ENCODE results near the gene ATM. TPM values are rescaled to one million over a fixed set of nuclear protein-coding genes. Genes with fewer than 3 reads are reported as not detected.

The ATM gene
- total RNA-seq, 2 experiments from 2014 or later: 65.6 to 65.7 TPM

DNA sequence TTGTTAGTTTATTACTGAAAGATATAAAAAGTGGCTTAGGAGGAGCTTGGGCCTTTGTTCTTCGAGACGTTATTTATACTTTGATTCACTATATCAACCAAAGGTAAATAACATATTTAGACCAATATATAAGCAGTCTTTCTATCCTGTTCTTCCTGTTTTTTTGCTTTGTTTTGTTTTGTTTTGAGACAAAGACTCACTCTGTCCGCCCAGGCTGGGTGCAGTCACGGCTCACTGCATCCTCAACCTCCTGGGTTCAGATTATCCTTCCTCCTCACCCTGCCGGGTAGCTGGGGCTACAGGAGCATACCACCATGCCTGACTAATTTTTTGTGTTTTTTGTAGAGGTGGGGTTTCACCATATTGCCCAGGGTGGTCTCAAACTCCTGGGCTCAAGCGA, 66.8 kb downstream of the ATM start:
- Mint-ChIP-seq H3K27ac (no peak overlapping the region), H3K4me3 (no peak overlapping the region), H3K4me1 (peaks cover 25% of the 10 kb centered on the region), H3K9me3 (no peaks in the 10 kb centered on the region), H3K36me3 (peaks cover 32% of the 10 kb centered on the region), H3K27me3 (no peaks in the 10 kb centered on the region)
- no peak for DNase-seq

DNA sequence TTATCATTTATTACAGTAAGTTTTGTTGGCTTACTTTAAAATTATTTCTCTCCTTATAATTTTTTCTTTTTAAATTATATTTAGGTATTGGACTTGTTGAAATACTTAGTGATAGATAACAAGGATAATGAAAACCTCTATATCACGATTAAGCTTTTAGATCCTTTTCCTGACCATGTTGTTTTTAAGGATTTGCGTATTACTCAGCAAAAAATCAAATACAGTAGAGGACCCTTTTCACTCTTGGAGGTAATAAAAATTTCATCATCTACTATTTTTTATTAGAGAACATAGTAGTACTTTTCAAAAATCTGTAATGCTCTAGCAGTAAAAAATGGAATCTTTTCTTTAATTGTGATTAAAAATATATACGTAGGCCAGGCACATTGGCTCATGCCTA, 70.4 kb downstream of the ATM start:
- Mint-ChIP-seq H3K4me1 (peaks cover 20% of the 10 kb centered on the region), H3K27ac (no peak overlapping the region), H3K4me3 (no peak overlapping the region), H3K27me3 (no peaks in the 10 kb centered on the region), H3K36me3 (peaks cover 19% of the 10 kb centered on the region), H3K9me3 (no peaks in the 10 kb centered on the region)
- DNase-seq: no peak

DNA sequence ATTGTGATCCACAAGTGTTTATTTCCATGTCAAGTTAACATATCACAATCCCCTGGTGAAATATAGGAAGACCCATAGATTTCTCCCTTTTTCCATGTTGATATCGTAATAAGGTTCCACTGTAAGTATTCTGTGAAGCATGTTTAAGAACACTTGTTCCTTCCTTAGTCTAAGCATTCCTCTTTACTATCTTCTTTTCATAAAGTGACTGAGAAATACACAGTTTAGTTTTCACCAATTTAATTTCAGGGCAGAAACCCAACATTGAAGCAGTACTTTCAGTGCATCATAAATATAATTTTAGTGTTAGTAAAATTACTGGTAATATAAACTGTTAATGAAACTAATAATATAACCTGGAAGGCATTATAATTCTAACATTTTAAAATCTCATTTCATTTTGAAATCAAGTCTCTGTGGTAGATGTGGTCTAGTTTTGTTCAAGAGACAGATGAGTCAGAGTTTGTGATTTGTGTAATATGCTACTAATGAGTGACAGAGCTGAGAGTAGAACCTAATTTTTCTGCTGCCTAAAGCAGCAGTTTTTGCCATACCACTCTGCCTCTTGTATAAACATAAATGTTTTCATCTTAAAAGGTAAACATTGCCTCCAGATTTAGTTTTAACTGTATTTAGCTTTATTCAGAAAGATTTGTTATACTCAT, 79.4 kb downstream of the ATM start:
- peaks cover 36% of the 10 kb centered on the region for H3K36me3 Mint-ChIP-seq
- no peak overlapping the region for H3K4me3 Mint-ChIP-seq
- no peaks in the 10 kb centered on the region for H3K27me3 Mint-ChIP-seq
- DNase-seq: no peak
- H3K9me3 Mint-ChIP-seq: no peaks in the 10 kb centered on the region
- H3K4me1 Mint-ChIP-seq: peaks cover 41% of the 10 kb centered on the region
- H3K27ac Mint-ChIP-seq: peak overlapping the region; percentile 52

DNA sequence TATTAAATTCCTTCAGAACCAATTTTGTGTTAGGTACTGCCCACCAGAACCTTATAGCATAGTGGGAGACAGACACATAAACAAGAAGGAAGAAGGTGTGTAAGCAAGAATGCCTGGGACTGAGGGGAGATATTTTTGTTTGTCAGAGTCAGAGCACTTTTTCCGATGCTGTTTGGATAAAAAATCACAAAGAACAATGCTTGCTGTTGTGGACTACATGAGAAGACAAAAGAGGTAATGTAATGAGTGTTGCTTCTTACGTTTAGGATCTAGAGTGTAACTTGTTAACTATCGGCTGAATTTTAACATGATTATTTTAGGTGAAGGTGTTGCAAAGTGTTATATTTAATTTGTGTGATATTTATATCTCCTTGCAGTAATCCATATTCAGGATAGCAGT, 84.9 kb downstream of the ATM start:
- H3K9me3 Mint-ChIP-seq: no peaks in the 10 kb centered on the region
- DNase-seq: no peak
- H3K36me3 Mint-ChIP-seq: peaks cover 29% of the 10 kb centered on the region
- peaks cover 37% of the 10 kb centered on the region for H3K4me1 Mint-ChIP-seq
- H3K27ac Mint-ChIP-seq: no peak overlapping the region
- no peak overlapping the region for H3K4me3 Mint-ChIP-seq
- H3K27me3 Mint-ChIP-seq: no peaks in the 10 kb centered on the region

DNA sequence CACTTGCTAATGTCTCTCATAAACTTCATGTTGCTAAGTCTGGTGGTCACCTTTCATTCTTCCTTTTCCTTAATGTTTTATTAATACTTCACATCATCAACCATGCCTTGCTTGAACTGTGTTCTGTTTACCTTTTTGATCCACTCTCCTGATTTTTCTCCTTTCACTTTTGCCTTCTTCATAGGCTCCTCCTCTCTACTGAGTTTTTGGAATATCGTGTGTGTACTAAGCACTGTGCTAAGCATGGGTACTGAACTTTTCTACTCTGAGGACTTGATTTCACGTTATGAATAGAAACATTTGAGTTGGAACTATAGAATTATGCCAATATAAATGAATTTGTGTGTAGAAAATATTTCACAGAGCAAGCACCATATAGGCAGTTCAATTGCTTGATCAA, 90.6 kb downstream of the ATM start:
- Mint-ChIP-seq H3K27me3 (no peaks in the 10 kb centered on the region), H3K36me3 (peaks cover 30% of the 10 kb centered on the region), H3K9me3 (no peaks in the 10 kb centered on the region), H3K4me1 (peaks cover 18% of the 10 kb centered on the region), H3K4me3 (no peak overlapping the region), H3K27ac (peak overlapping the region; percentile 49)
- no peak for DNase-seq

DNA sequence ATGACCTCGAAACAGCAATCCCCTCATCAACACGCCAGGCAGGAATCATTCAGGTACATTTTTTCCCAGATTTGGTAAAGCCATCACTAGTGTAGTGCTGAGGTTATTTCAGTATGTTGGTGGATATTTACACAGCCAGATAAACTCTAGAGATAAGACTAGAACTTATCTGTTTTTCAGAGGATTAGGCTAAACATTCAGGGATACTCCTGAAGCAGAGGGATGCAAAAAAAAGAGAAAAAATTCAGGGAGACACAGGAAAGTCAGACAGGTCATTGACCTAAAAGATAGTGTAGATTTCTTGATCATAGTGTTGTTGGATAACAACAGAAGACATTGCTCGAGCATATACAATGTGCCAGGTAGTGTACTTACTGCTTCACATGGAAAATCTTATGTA, 93.2 kb downstream of the ATM start:
- Mint-ChIP-seq H3K36me3 (peaks cover 26% of the 10 kb centered on the region), H3K27me3 (no peaks in the 10 kb centered on the region), H3K9me3 (no peaks in the 10 kb centered on the region), H3K27ac (peak overlapping the region; percentile 4), H3K4me3 (no peak overlapping the region), H3K4me1 (peaks cover 17% of the 10 kb centered on the region)
- no peak for DNase-seq

DNA sequence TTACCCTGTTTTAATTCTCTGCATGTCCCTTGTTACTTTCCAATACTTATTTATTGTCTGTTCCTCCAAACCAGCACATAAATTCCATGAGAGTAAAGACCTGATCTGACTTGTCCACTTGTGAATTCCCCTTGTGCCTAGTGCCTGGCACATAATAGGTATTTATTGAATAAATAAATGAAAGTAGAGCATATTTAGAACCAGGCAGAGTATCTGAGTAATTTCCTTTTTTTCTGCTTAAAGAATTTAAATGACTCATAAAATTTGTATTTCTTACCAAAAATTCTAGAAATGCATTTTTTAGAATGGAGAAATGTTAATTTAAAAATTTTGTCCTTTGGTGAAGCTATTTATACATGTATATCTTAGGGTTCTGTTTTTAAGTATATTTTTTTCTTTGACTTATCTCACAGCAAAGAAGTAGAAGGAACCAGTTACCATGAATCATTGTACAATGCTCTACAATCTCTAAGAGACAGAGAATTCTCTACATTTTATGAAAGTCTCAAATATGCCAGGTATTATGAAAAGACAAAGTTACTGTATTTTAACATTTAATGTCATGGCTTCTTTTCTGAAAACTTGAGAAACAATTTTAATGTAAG, 96.8 kb downstream of the ATM start:
- Mint-ChIP-seq H3K27me3 (no peaks in the 10 kb centered on the region), H3K4me1 (peaks cover 18% of the 10 kb centered on the region), H3K27ac (peak overlapping the region; percentile 75), H3K36me3 (peaks cover 25% of the 10 kb centered on the region), H3K9me3 (no peaks in the 10 kb centered on the region), H3K4me3 (no peak overlapping the region)
- no peak for DNase-seq

DNA sequence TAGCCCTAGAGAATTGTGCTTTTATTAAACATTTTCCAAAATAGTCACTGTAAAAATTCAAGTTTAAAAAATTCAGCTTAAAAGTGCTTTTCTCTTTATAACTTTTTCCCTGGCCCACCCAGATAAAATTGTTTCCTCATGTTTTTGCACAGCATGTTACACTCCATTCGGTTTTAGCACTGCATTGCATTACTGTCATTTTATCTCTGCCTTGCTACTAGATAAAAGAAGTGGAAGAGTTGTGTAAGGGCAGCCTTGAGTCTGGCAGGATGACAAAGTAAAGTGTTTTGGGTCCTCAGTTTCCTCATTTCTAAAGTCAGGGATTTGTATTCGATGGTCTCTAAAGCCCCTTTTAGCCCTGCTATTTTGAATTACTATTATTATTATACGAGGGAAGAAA, 99.8 kb downstream of the ATM start:
- Mint-ChIP-seq H3K9me3 (no peaks in the 10 kb centered on the region), H3K27me3 (no peaks in the 10 kb centered on the region), H3K4me1 (peaks cover 20% of the 10 kb centered on the region), H3K27ac (peak overlapping the region; percentile 56), H3K36me3 (peaks cover 20% of the 10 kb centered on the region), H3K4me3 (no peak overlapping the region)
- no peak for DNase-seq

DNA sequence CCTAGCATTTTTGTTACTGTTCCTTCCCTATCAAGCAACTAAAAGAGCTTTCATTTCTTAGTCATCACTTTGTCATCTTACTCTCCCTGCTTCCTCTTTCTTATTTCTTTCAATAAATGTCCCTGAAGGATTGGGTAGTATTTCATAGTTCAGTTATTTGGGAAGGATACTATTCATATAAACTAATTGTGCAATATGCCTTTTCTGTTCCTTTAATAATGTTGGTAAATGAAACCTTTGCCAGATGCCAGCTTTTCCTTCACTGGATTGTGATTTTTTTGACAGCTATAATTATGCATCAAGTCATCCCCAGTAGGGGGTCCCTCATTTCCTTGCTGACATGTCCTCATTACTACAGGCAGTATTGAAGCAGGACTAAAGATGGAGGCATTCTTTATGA, 101.7 kb downstream of the ATM start:
- H3K27me3 Mint-ChIP-seq: no peaks in the 10 kb centered on the region
- H3K9me3 Mint-ChIP-seq: no peaks in the 10 kb centered on the region
- peaks cover 15% of the 10 kb centered on the region for H3K4me1 Mint-ChIP-seq
- peak overlapping the region; percentile 43 for H3K27ac Mint-ChIP-seq
- H3K4me3 Mint-ChIP-seq: no peak overlapping the region
- no peak for DNase-seq
- peaks cover 17% of the 10 kb centered on the region for H3K36me3 Mint-ChIP-seq

DNA sequence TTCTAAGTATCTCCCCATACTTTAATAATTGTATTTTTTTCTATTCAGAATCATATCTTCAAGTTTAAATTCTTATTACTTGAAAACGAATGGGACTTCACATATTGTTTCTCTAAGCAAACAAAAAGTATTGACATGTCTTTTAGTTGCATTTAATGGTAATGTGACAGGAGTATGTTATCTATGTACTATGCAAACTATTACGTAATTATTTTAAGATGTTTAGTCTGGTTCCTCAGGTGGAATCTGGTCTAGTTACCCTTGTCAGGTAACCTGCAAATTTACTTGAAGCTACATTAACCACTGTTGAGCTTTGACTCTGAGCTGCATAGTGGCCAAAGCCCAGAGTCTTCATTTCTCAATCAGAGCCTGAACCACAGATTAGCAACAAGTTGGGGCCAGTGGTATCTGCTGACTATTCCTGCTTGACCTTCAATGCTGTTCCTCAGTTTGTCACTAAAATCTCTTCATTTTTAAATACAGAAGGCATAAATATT, 110.6 kb downstream of the ATM start:
- no peak for DNase-seq
- Mint-ChIP-seq H3K4me1 (peaks cover 8% of the 10 kb centered on the region), H3K27me3 (no peaks in the 10 kb centered on the region), H3K4me3 (no peak overlapping the region), H3K36me3 (peaks cover 16% of the 10 kb centered on the region), H3K9me3 (no peaks in the 10 kb centered on the region), H3K27ac (no peak overlapping the region)

DNA sequence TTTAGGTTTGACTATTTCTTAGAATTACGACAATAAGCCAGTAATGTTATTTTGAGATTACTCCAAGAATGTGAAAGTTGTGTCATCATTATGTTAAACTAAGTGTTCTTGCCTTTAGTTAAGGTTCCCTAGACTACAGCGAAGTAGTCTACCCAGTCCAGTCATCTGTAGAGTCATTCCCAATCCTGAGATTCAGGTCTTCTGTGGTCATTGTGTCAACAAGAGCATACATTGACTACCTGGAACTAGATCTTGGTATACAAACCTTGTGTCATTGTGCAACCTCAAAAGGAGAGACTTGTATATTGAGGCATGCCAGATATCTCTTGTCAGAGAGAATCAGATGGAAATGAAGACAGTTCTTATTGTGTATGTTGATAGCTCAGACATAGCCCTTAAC, 115.9 kb downstream of the ATM start:
- H3K4me3 Mint-ChIP-seq: no peak overlapping the region
- H3K27ac Mint-ChIP-seq: peak overlapping the region; percentile 22
- H3K27me3 Mint-ChIP-seq: no peaks in the 10 kb centered on the region
- peaks cover 16% of the 10 kb centered on the region for H3K36me3 Mint-ChIP-seq
- no peak for DNase-seq
- peaks cover 35% of the 10 kb centered on the region for H3K4me1 Mint-ChIP-seq
- H3K9me3 Mint-ChIP-seq: no peaks in the 10 kb centered on the region

DNA sequence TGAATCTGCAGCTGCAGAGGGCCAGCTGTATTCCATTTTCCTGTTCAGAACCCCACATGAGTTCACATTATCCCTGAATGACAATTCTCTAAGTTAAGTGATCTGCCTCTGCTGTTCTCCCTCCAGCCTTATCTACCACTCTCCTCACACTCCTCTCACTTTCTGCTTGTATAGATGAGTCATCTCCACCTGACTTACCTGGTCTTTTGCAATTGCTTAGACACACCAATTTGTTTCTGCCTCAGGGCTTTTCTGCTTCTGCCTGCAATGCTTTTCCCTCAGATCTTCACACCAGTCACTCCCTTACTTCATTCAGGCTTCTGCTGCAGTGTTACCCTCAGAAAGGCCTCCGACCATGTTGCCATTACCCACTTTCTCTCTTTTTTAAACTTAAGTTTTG, 118.1 kb downstream of the ATM start:
- H3K4me1 Mint-ChIP-seq: peaks cover 46% of the 10 kb centered on the region
- DNase-seq: no peak
- H3K27me3 Mint-ChIP-seq: no peaks in the 10 kb centered on the region
- H3K4me3 Mint-ChIP-seq: no peak overlapping the region
- H3K36me3 Mint-ChIP-seq: peaks cover 16% of the 10 kb centered on the region
- no peaks in the 10 kb centered on the region for H3K9me3 Mint-ChIP-seq
- H3K27ac Mint-ChIP-seq: no peak overlapping the region

DNA sequence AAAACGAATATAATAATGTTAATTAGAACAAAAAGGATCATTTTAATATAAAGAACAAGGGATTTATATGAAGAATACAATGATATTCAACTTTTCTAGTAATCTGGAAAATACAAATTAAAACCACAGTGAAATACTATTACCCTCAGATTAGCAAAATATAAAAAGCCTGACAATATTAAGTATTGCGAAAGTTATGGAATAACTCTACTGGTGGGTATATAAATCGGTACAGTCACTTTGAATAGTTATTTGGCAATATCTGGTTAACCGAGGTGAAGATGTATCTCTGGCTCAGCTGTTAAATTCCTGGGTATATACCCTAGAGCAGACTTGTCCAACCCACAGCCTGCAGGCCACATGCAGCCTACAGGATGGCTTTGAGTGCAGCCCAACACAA, 118.8 kb downstream of the ATM start:
- Mint-ChIP-seq H3K36me3 (peaks cover 14% of the 10 kb centered on the region), H3K4me1 (peaks cover 46% of the 10 kb centered on the region), H3K27ac (no peak overlapping the region), H3K9me3 (no peaks in the 10 kb centered on the region), H3K4me3 (no peak overlapping the region), H3K27me3 (no peaks in the 10 kb centered on the region)
- no peak for DNase-seq

DNA sequence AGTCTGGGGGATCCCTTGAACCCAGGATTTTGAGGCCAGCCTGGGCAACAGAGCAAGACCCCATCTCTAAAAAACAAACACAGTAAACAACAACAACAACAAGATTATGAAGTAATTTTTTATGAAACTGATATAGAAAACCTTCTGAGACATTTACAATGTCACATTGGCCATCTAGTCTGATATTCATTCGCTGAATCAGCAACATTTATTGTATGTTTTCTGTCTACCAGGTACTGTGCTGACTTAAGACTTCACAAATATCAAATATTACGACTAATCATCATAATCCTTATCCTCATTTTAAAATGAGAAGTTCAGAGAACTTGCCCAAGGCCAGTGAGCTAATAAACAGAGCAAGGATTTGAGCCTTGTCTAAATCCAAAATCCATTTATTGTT, 120.8 kb downstream of the ATM start:
- H3K4me1 Mint-ChIP-seq: peaks cover 39% of the 10 kb centered on the region
- no peaks in the 10 kb centered on the region for H3K27me3 Mint-ChIP-seq
- peaks cover 16% of the 10 kb centered on the region for H3K36me3 Mint-ChIP-seq
- no peak overlapping the region for H3K27ac Mint-ChIP-seq
- no peak overlapping the region for H3K4me3 Mint-ChIP-seq
- DNase-seq: no peak
- H3K9me3 Mint-ChIP-seq: no peaks in the 10 kb centered on the region

DNA sequence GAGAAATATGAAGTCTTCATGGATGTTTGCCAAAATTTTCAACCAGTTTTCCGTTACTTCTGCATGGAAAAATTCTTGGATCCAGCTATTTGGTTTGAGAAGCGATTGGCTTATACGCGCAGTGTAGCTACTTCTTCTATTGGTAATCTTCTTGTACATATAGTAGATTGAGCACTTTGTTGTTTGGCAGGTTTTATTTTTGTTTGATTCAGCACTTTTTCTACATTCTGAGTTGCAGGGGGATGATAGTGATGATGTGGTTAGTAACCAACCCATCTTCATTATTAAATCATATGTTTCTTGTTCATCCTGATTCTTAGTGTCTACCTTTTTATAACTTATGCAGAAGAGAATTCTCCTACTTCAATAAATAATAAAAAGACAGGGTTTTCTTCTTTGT, 122.9 kb downstream of the ATM start:
- no peak for DNase-seq
- H3K27me3 Mint-ChIP-seq: no peaks in the 10 kb centered on the region
- peaks cover 26% of the 10 kb centered on the region for H3K4me1 Mint-ChIP-seq
- H3K36me3 Mint-ChIP-seq: peaks cover 23% of the 10 kb centered on the region
- H3K9me3 Mint-ChIP-seq: no peaks in the 10 kb centered on the region
- H3K4me3 Mint-ChIP-seq: no peak overlapping the region
- H3K27ac Mint-ChIP-seq: no peak overlapping the region

DNA sequence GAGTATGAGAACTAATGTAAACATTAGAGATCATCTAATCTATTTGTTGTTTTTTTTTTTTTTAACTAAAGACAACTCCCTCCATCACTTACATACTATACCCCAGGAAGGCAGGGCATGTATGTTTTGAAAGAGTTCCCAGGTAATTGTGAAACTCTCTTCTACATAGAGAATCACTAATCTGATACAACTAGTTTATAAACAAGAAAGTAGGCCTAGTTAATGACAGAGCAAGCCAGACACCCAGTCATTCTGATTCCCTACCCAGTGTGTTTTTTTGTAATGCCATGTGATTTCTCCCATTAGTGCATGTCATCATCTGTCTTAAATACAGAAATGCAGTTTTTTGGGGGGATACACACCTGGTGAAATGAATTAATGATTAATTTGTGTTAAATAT, 123.6 kb downstream of the ATM start:
- no peaks in the 10 kb centered on the region for H3K27me3 Mint-ChIP-seq
- no peak overlapping the region for H3K4me3 Mint-ChIP-seq
- H3K36me3 Mint-ChIP-seq: peaks cover 23% of the 10 kb centered on the region
- H3K27ac Mint-ChIP-seq: peak overlapping the region; percentile 18
- DNase-seq: no peak
- H3K9me3 Mint-ChIP-seq: no peaks in the 10 kb centered on the region
- H3K4me1 Mint-ChIP-seq: peaks cover 22% of the 10 kb centered on the region

Data from activated naive CD8-positive, alpha-beta T cell treated with anti-CD3 and anti-CD28 coated beads for 36 hours (primary cell).